Glutamatergic neuron (in vitro differentiated cells): Measurements from ENCODE around the gene MID1. TPM values are rescaled to one million over a fixed set of nuclear protein-coding genes. Genes with fewer than 3 reads are reported as not detected.

Source experiments
- DNase-seq: peaks from one replicate; pipeline ENCODE4 v3.0.0; 2022
- H3K27ac Mint-ChIP-seq: one replicate; pipeline ENCODE4 v1.8.0; 2020; ENCODE audit warnings: mild to moderate bottlenecking, mixed read lengths, inconsistent platforms; ENCODE audit not compliant: unreplicated experiment
- H3K27me3 Mint-ChIP-seq: one replicate; pipeline ENCODE4 v1.8.0; 2020; ENCODE audit warnings: mild to moderate bottlenecking, moderate library complexity, mixed read lengths, inconsistent platforms; ENCODE audit not compliant: unreplicated experiment
- H3K36me3 Mint-ChIP-seq: one replicate; pipeline ENCODE4 v1.8.0; 2020; ENCODE audit warnings: mild to moderate bottlenecking, mixed read lengths, inconsistent platforms; ENCODE audit not compliant: unreplicated experiment
- H3K4me1 Mint-ChIP-seq: one replicate; pipeline ENCODE4 v1.8.0; 2020; ENCODE audit warnings: mild to moderate bottlenecking, low read depth, mixed read lengths, inconsistent platforms; ENCODE audit not compliant: unreplicated experiment
- H3K4me3 Mint-ChIP-seq: one replicate; pipeline ENCODE4 v1.8.0; 2020; ENCODE audit warnings: mild to moderate bottlenecking, mixed read lengths, inconsistent platforms; ENCODE audit not compliant: unreplicated experiment
- H3K9me3 Mint-ChIP-seq: one replicate; pipeline ENCODE4 v1.8.0; 2020; ENCODE audit warnings: mild to moderate bottlenecking, moderate library complexity, mixed read lengths, inconsistent platforms; ENCODE audit not compliant: unreplicated experiment
- CTCF ChIP-seq: fragments of 200-600 bp; sonication (generic); IDR thresholded peaks from one replicate; pipeline ENCODE4 v1.5.0; 2021; ENCODE audit not compliant: partially characterized antibody, unreplicated experiment
- total RNA-seq: library from RNA; stranded (reverse); fragmentation: NEBNext Ultra II Directional; extraction: Animal tissue kit (Norgen Biotek cat#: 25700); gene quantifications from one replicate; pipeline ENCODE4 v1.2.1, GENCODE V29; 2021; ENCODE audit not compliant: unreplicated experiment

MID1 gene
- total RNA-seq, 1 donor from 2014 or later = 9.2 TPM

GRCh38 chrX:10660171-10660570 lies 39.8 kb upstream of the MID1 start:
- Mint-ChIP-seq H3K4me1 (peaks cover 3% of the 10 kb centered on the region), H3K9me3 (peaks cover 1% of the 10 kb centered on the region), H3K36me3 (no peaks in the 10 kb centered on the region), H3K27ac (no peak overlapping the region), H3K4me3 (no peak overlapping the region), H3K27me3 (no peaks in the 10 kb centered on the region)
- DNase-seq = no peak
- TF ChIP-seq CTCF = no peak

- TF ChIP-seq CTCF = no peak
- Mint-ChIP-seq H3K27me3 (no peaks in the 10 kb centered on the region), H3K36me3 (no peaks in the 10 kb centered on the region), H3K9me3 (no peaks in the 10 kb centered on the region), H3K4me3 (no peak overlapping the region), H3K27ac (no peak overlapping the region), H3K4me1 (peaks cover 3% of the 10 kb centered on the region)
- DNase-seq = no peak
These were observed 35.8 kb upstream of the MID1 start for GRCh38 chrX:10656214-10656613.

DNA sequence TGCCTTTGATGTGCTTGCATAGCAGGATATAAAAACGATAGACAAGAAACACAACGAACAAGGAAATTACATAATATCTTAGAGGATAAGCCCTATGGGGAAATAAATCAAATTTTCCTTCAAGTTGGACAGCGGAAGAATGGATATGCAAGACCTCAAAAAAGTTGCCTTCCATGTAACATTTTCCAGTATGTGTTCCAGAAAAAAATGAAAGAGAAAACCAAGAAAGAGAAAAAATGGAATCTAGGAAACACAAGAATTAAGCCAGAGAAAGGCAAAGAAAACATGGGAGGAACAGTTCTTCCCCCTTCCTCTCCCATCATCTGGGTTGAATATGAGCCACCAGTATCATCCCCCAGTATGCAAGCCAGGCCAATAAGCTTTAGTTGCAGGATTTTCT lies 34.6 kb upstream of the MID1 start:
- Mint-ChIP-seq H3K27me3 (no peaks in the 10 kb centered on the region), H3K4me3 (no peak overlapping the region), H3K9me3 (no peaks in the 10 kb centered on the region), H3K36me3 (no peaks in the 10 kb centered on the region), H3K27ac (no peak overlapping the region), H3K4me1 (peaks cover 3% of the 10 kb centered on the region)
- TF ChIP-seq CTCF = no peak
- DNase-seq = no peak

DNA sequence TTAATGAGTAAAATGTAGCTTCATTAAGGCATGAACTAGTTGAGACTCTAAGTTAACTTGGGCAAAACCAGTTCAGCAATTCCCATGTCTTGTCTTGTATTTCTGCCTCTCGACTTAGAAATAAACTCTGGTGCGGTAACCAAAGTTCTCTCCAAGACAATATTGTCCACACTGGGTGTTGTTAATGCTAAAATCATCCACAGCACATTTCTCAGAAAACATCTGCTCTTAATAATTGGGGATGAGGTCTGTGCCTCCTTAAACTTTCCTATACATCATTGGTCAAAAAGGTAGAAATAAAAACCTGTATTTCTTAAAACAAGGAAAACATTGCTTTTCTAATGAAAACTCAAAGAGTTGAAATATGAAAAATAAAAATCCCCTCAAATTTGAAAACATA lies 32.9 kb upstream of the MID1 start:
- Mint-ChIP-seq H3K4me3 (no peak overlapping the region), H3K36me3 (no peaks in the 10 kb centered on the region), H3K27me3 (no peaks in the 10 kb centered on the region), H3K4me1 (no peaks in the 10 kb centered on the region), H3K9me3 (no peaks in the 10 kb centered on the region), H3K27ac (no peak overlapping the region)
- no peak for TF ChIP-seq CTCF
- DNase-seq = no peak

GRCh38 chrX:10649265-10649664 lies 28.9 kb upstream of the MID1 start:
- H3K9me3 Mint-ChIP-seq = no peaks in the 10 kb centered on the region
- H3K36me3 Mint-ChIP-seq = no peaks in the 10 kb centered on the region

More at GRCh38 chrX:10649265-10649664, 28.9 kb upstream of the MID1 start:
- Mint-ChIP-seq H3K4me1 (no peaks in the 10 kb centered on the region), H3K27me3 (no peaks in the 10 kb centered on the region), H3K4me3 (no peak overlapping the region), H3K27ac (no peak overlapping the region)
- DNase-seq = no peak
- no peak for TF ChIP-seq CTCF
